NCI-H748 (cell line): Measurements from ENCODE around the gene PRSS27.
"Not testable (repeated sequence)": the region's sequence is repeated elsewhere in the genome, so short reads cannot be mapped to it uniquely, and the experiment has no call there.

Experiments
- DNase-seq: peaks from one replicate; lab custom pipeline; 2025; ENCODE audit not compliant: unreplicated experiment; lab: John Stamatoyannopoulos, UW

PRSS27 gene

GRCh38 chr16:2728034-2728433 is 8.0 kb upstream of the PRSS27 start:
- no peak for DNase-seq

GRCh38 chr16:2726923-2727322 is 6.9 kb upstream of the PRSS27 start:
- no peak for DNase-seq

GRCh38 chr16:2724816-2725348 is 4.9 kb upstream of the PRSS27 start:
- no peak for DNase-seq

- no peak for DNase-seq
These were observed 4.2 kb upstream of the PRSS27 start for GRCh38 chr16:2724088-2724676.

- not testable (repeated sequence) for DNase-seq
These were observed 1.7 kb upstream of the PRSS27 start for GRCh38 chr16:2721634-2722173.

GRCh38 chr16:2720719-2721633 is 952 bp upstream of the PRSS27 start:
- peak; percentile 87 for DNase-seq

- no peak for DNase-seq
These were observed 528 bp downstream of the PRSS27 start for GRCh38 chr16:2719328-2720063.

GRCh38 chr16:2717383-2718263 is 2.4 kb downstream of the PRSS27 start:
- DNase-seq, result no peak

- DNase-seq, result no peak
These were observed 3.1 kb downstream of the PRSS27 start for GRCh38 chr16:2716948-2717347.

GRCh38 chr16:2715966-2716885 is 3.8 kb downstream of the PRSS27 start:
- DNase-seq, result no peak

- DNase-seq, result no peak
These were observed 4.5 kb downstream of the PRSS27 start for GRCh38 chr16:2715519-2715918.

- DNase-seq, result no peak
These were observed 5.0 kb downstream of the PRSS27 start for GRCh38 chr16:2715064-2715463.

- peak; percentile 12 for DNase-seq
These were observed 5.8 kb downstream of the PRSS27 start for GRCh38 chr16:2713985-2714774.

GRCh38 chr16:2713523-2713922 is 6.5 kb downstream of the PRSS27 start:
- no peak for DNase-seq

GRCh38 chr16:2712546-2712945 is 7.5 kb downstream of the PRSS27 start:
- no peak for DNase-seq

GRCh38 chr16:2712063-2712441 is 8.0 kb downstream of the PRSS27 start:
- DNase-seq, result no peak

- DNase-seq, result no peak
These were observed 8.5 kb downstream of the PRSS27 start for GRCh38 chr16:2711370-2712062.

- no peak for DNase-seq
These were observed 9.3 kb downstream of the PRSS27 start for GRCh38 chr16:2710711-2711231.
